Subcutaneous abdominal adipose tissue (tissue), 5 donors: ENCODE measurements around the gene C16orf90.

Source experiments
- H3K27ac ChIP-seq: one replicate; pipeline ENCODE4 v1.7.0; 2013; ENCODE audit warnings: low read depth, mild to moderate bottlenecking, inconsistent platforms, low read length, moderate library complexity
- H3K27me3 ChIP-seq, 5 donors: one replicate each; pipeline ENCODE4 v1.7.0; 2013; ENCODE audit warnings: low read length in 5 of 5, inconsistent platforms in 1 of 5; ENCODE audit not compliant: control insufficient read depth in 5 of 5, insufficient read depth in 4 of 5
- H3K36me3 ChIP-seq, 5 donors: one replicate each; pipeline ENCODE4 v1.7.0; 2013; ENCODE audit warnings: low read length in 5 of 5; ENCODE audit not compliant: control insufficient read depth in 5 of 5, insufficient read depth in 5 of 5
- H3K4me1 ChIP-seq, 5 donors: one replicate each; pipeline ENCODE4 v1.7.0; 2013; ENCODE audit warnings: low read length in 5 of 5, mild to moderate bottlenecking in 3 of 5, moderate library complexity in 1 of 5; ENCODE audit not compliant: control insufficient read depth in 5 of 5, insufficient read depth in 5 of 5
- H3K4me3 ChIP-seq, 5 donors: one replicate each; pipeline ENCODE4 v1.7.0; 2013; ENCODE audit warnings: low read length in 5 of 5, low read depth in 1 of 5
- H3K9ac ChIP-seq, 5 donors: one replicate each; pipeline ENCODE4 v1.7.0; 2013; ENCODE audit warnings: low read length in 5 of 5, mild to moderate bottlenecking in 4 of 5, moderate library complexity in 3 of 5
- H3K9me3 ChIP-seq, 5 donors: one replicate each; pipeline ENCODE4 v1.7.0; 2013; ENCODE audit warnings: low read length in 5 of 5; ENCODE audit not compliant: control insufficient read depth in 5 of 5
- donor health status: healthy.
- donor health status: healthy.
- donor health status: healthy.
- donor health status: healthy.
- donor health status: healthy.

Gene C16orf90

GRCh38 chr16:3498988-3499387, 3.7 kb upstream of the C16orf90 start:
- Histone ChIP-seq H3K4me3 (no peak overlapping the region), H3K27ac (no peak overlapping the region), H3K4me1 (peaks cover 2 to 23% (median 13%) of the 10 kb centered on the region in 5 donors), H3K27me3 (no peaks in the 10 kb centered on the region), H3K9me3 (no peaks in the 10 kb centered on the region), H3K36me3 (no peaks in the 10 kb centered on the region), H3K9ac (no peak overlapping the region)

GRCh38 chr16:3497771-3498170, 2.5 kb upstream of the C16orf90 start:
- no peak overlapping the region for H3K27ac ChIP-seq
- peaks cover 2 to 34% (median 24%) of the 10 kb centered on the region in 5 donors for H3K4me1 ChIP-seq
- no peaks in the 10 kb centered on the region for H3K36me3 ChIP-seq
- no peaks in the 10 kb centered on the region for H3K9me3 ChIP-seq
- no peak overlapping the region for H3K4me3 ChIP-seq
- H3K9ac ChIP-seq, result no peak overlapping the region
- no peaks in the 10 kb centered on the region for H3K27me3 ChIP-seq

- Histone ChIP-seq H3K36me3 (no peaks in the 10 kb centered on the region), H3K9me3 (no peaks in the 10 kb centered on the region), H3K4me1 (peaks cover 0 to 26% (median 15%) of the 10 kb centered on the region in 5 donors), H3K9ac (no peak overlapping the region), H3K4me3 (no peak overlapping the region), H3K27ac (no peak overlapping the region), H3K27me3 (no peaks in the 10 kb centered on the region)
Observed at GRCh38 chr16:3496386-3496785, 1.1 kb upstream of the C16orf90 start.

DNA sequence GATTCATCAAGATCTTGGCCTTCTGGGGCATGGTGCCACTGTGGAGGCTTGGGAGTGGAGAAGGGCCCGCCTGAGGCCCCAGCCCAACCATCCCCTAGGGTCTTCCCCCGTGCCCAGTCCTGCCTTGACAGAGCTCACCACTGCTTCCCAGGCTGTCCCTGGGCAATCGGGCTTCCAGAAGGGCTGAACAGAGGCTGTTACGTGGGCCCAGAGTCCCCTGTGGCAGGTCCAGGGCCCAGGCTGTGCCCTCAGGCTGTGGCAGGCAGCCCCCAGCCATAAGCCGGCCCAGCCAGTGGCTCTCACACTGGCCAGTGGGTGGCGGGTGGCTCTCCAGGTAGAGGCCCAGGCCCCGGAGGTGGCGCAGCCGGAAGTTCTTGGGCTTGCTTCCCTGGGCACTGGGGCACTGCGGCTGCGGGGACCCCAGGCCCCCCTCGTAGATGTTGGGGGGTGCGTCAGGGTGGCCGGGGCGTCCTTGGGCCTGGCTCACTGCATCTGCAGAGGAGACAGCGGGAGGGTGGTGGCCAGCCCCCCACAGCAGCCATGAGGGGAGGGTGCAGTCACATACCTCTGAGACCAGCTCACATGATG, 809 bp downstream of the C16orf90 start:
- peaks cover 0 to 13% (median 12%) of the 10 kb centered on the region in 5 donors for H3K4me1 ChIP-seq
- no peak overlapping the region for H3K4me3 ChIP-seq
- no peaks in the 10 kb centered on the region for H3K27me3 ChIP-seq
- no peak overlapping the region for H3K9ac ChIP-seq
- no peaks in the 10 kb centered on the region for H3K9me3 ChIP-seq
- H3K36me3 ChIP-seq, result no peaks in the 10 kb centered on the region
- no peak overlapping the region for H3K27ac ChIP-seq

GRCh38 chr16:3492356-3492755, 2.9 kb downstream of the C16orf90 start:
- H3K36me3 ChIP-seq, result peaks cover 0 to 7% (median 3%) of the 10 kb centered on the region in 5 donors
- H3K27me3 ChIP-seq, result no peaks in the 10 kb centered on the region
- H3K27ac ChIP-seq, result no peak overlapping the region
- H3K4me1 ChIP-seq, result peaks cover 0 to 13% (median 12%) of the 10 kb centered on the region in 5 donors
- no peaks in the 10 kb centered on the region for H3K9me3 ChIP-seq
- H3K9ac ChIP-seq, result no peak overlapping the region
- no peak overlapping the region for H3K4me3 ChIP-seq

GRCh38 chr16:3490911-3491629, 4.2 kb downstream of the C16orf90 start:
- no peak overlapping the region for H3K9ac ChIP-seq
- no peaks in the 10 kb centered on the region for H3K9me3 ChIP-seq
- H3K27me3 ChIP-seq, result no peaks in the 10 kb centered on the region
- H3K4me1 ChIP-seq, result peaks cover 0 to 13% (median 12%) of the 10 kb centered on the region in 5 donors
- peaks cover 0 to 18% (median 12%) of the 10 kb centered on the region in 5 donors for H3K36me3 ChIP-seq
- H3K4me3 ChIP-seq, result no peak overlapping the region
- H3K27ac ChIP-seq, result no peak overlapping the region

- no peaks in the 10 kb centered on the region for H3K9me3 ChIP-seq
- H3K9ac ChIP-seq, result no peak overlapping the region
- H3K27ac ChIP-seq, result no peak overlapping the region
- no peaks in the 10 kb centered on the region for H3K27me3 ChIP-seq
- H3K4me1 ChIP-seq, result peaks cover 0 to 13% (median 9%) of the 10 kb centered on the region in 5 donors
- peaks cover 0 to 41% (median 35%) of the 10 kb centered on the region in 5 donors for H3K36me3 ChIP-seq
- H3K4me3 ChIP-seq, result no peak overlapping the region
Observed at GRCh38 chr16:3488801-3489200, 6.5 kb downstream of the C16orf90 start.

DNA sequence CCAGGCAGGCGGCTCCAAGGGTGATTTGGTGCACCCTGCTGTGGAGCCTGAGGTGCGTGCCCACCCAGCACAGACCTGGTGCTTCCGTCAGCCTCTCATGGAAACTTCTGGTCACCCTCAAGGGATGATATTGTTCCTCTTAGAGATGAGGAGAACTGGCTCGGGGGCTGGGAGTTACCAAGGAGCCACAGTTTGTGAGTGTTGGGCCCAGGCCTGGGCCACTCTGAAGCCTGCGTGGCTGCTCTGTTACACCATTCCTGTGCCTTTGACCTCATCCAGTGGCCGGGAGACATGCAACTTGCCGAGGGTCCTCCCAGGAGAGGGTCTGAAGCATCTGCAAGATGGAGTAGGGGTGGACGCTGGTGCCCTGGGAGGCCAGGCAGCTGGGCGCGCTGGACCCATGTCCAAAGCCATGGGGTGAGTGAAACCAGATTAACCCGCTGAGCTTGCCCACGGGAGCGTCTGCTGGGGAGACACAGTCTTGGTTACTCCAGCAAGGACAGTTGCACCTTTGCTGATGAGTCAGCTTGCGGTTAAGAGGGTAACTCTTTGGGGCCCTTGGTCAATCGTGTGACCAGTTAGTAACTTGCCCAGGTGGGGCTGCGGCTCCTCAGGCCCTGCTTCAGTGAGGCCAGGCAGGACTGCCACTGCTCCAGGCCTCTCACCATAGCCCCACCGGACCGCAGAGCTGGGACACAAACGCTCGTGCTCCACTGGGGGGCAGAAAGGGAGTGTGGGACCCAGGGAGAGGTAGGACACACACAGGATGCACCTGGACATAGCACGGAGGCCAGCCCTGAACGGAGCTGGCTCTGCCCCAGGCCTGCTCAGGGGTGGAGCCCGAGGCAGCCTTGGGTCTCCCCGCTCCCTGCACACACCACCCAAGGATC, 7.5 kb downstream of the C16orf90 start:
- Histone ChIP-seq H3K36me3 (peaks cover 0 to 51% (median 45%) of the 10 kb centered on the region in 5 donors), H3K27me3 (no peaks in the 10 kb centered on the region), H3K9ac (no peak overlapping the region), H3K9me3 (no peaks in the 10 kb centered on the region), H3K27ac (no peak overlapping the region), H3K4me1 (peaks cover 0 to 6% (median 0%) of the 10 kb centered on the region in 5 donors), H3K4me3 (no peak overlapping the region)

DNA sequence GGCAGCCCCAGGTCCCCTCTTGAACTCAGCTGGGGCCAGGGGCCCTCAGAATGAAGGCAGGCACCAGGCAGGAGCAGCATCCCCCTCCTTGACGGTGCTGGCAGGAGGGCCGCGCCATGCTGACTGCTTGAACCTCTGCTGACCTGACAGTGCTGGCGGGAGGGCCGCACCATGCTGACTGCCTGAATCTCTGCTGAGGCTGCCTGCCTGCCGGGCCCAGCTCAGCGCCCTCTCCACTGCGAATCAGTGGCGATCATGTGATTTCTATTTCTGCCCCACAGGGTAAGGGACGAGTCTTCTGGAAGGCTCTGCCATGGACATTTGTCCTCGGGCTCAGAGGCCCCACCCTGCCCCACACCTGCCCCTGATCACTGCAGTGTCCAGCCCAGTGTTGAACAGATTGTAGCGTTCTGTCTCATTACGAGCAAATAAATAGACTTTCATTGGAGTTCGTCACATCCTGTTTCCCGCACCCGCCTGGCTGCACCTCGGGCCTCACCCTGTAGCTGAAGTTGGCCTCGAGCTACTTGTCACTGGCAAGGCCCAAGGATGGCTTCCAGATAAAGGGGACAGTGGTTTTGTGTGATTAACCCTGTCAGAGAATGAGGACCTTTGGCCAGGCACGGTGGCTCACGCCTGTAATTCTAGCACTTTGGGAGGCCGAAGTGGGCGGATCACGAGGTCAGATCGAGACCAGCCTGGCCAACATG, 8.6 kb downstream of the C16orf90 start:
- peaks cover 0 to 6% (median 0%) of the 10 kb centered on the region in 5 donors for H3K4me1 ChIP-seq
- no peak overlapping the region for H3K27ac ChIP-seq
- peaks cover 0 to 61% (median 56%) of the 10 kb centered on the region in 5 donors for H3K36me3 ChIP-seq
- no peak overlapping the region for H3K4me3 ChIP-seq
- H3K9ac ChIP-seq, result no peak overlapping the region
- H3K27me3 ChIP-seq, result no peaks in the 10 kb centered on the region
- H3K9me3 ChIP-seq, result no peaks in the 10 kb centered on the region
